Measurements from ENCODE around the gene RNASE4.

- TF ChIP-seq CTCF (IDR thresholded peaks at IDR 0.05; ENCODE audit: low read depth, low read length) (no peak), MAX (IDR thresholded peaks at IDR 0.05; ENCODE audit: low read depth, low read length) (no peak), POLR2A (IDR thresholded peaks at IDR 0.05; ENCODE audit: extremely low read depth, insufficient read length) (no peak), MYC (IDR thresholded peaks at IDR 0.05; ENCODE audit: low read depth, low read length) (no peak)
Measured at GRCh38 chr14:20730891-20731290, 46.5 kb downstream of the RNASE4 start.
